CD14-positive monocyte (primary cell): Measurements from ENCODE around the gene HM13. TPM values are rescaled to one million over a fixed set of nuclear protein-coding genes. Genes with fewer than 3 reads are reported as not detected.

Experiments
- DNase-seq, 3 donors: peaks; one replicate each; pipeline ENCODE4 v3.0.0-alpha.2; 2011 to 2022
- H2AFZ ChIP-seq: 2 replicates; pipeline ENCODE4 v1.6.0; 2012; ENCODE audit warnings: mild to moderate bottlenecking, low read depth, low read length, inconsistent platforms; ENCODE audit not compliant: insufficient read depth, poor library complexity, severe bottlenecking
- H3K27ac ChIP-seq, 2 donors: 1 replicate in 1 of 2; 2 replicates in 1 of 2; pipeline ENCODE4 v1.5.1; 2012 to 2013; ENCODE audit warnings: low read length in 2 of 2, control low read depth in 1 of 2, inconsistent platforms in 1 of 2, low read depth in 1 of 2, mild to moderate bottlenecking in 1 of 2
- H3K27me3 ChIP-seq, 2 donors: one replicate each; pipeline versions ENCODE4 v1.6.0 to v1.6.1; 2011 to 2013; ENCODE audit warnings: low read length in 2 of 2; ENCODE audit not compliant: control insufficient read depth in 2 of 2, insufficient read depth in 2 of 2
- H3K36me3 ChIP-seq, 2 donors: replicated peaks in 1 of 2; 1 replicate in 1 of 2; 2 replicates in 1 of 2; pipeline versions ENCODE4 v1.5.1 to v1.6.1; 2012 to 2013; ENCODE audit warnings: low read length in 2 of 2, control low read depth in 1 of 2, inconsistent platforms in 1 of 2, mild to moderate bottlenecking in 1 of 2; ENCODE audit not compliant: insufficient read depth in 2 of 2, control insufficient read depth in 1 of 2
- H3K4me1 ChIP-seq, 2 donors: 1 replicate in 1 of 2; 2 replicates in 1 of 2; pipeline versions ENCODE4 v1.5.1 to v1.6.1; 2012 to 2013; ENCODE audit warnings: low read length in 2 of 2, control low read depth in 1 of 2, inconsistent platforms in 1 of 2, mild to moderate bottlenecking in 1 of 2, moderate library complexity in 1 of 2; ENCODE audit not compliant: insufficient read depth in 2 of 2, control insufficient read depth in 1 of 2
- H3K4me2 ChIP-seq: replicated peaks from 2 replicates; pipeline ENCODE3; 2012; ENCODE audit warnings: low read length, moderate library complexity, mild to moderate bottlenecking; ENCODE audit not compliant: poor library complexity, severe bottlenecking; ENCODE audit errors: extremely low read depth
- H3K4me3 ChIP-seq, 3 experiments: fragments of 200-600 bp in 1 of 3; sonication (generic) in 1 of 3; replicated peaks in 1 of 3; 1 replicate in 2 of 3; 2 replicates in 1 of 3; pipeline ENCODE4 v1.5.1; 2011 to 2013; ENCODE audit warnings: low read length in 3 of 3, mild to moderate bottlenecking in 3 of 3, control low read depth in 2 of 3, low read depth in 2 of 3, inconsistent platforms in 1 of 3, moderate library complexity in 1 of 3
- H3K79me2 ChIP-seq: 2 replicates; pipeline ENCODE4 v1.6.0; 2012; ENCODE audit warnings: mild to moderate bottlenecking, control low read depth, inconsistent platforms, low read length, moderate library complexity; ENCODE audit not compliant: insufficient read depth
- H3K9ac ChIP-seq: 2 replicates; pipeline ENCODE4 v1.6.0; 2017; ENCODE audit warnings: low read length, mild to moderate bottlenecking; ENCODE audit not compliant: insufficient read depth, poor library complexity, severe bottlenecking
- H3K9me3 ChIP-seq, 2 donors: replicated peaks in 1 of 2; 1 replicate in 1 of 2; 2 replicates in 1 of 2; pipeline versions ENCODE4 v1.5.1 to v1.6.1; 2012 to 2013; ENCODE audit warnings: low read length in 2 of 2, control low read depth in 1 of 2; ENCODE audit not compliant: control insufficient read depth in 1 of 2, insufficient read depth in 1 of 2
- H4K20me1 ChIP-seq: 2 replicates; pipeline ENCODE4 v1.6.0; 2012; ENCODE audit warnings: mild to moderate bottlenecking, low read length, control low read depth, moderate library complexity; ENCODE audit not compliant: insufficient read depth
- H3K27ac Mint-ChIP-seq, 7 donors: one replicate each; pipeline ENCODE4 v1.8.0; 2020; ENCODE audit warnings: mild to moderate bottlenecking in 7 of 7, mixed read lengths in 7 of 7, moderate library complexity in 6 of 7, inconsistent platforms in 2 of 7
- H3K27me3 Mint-ChIP-seq, 3 donors: one replicate each; pipeline ENCODE4 v1.8.0; 2021 to 2022; ENCODE audit warnings: low read depth in 3 of 3, mild to moderate bottlenecking in 3 of 3, mixed read lengths in 3 of 3, moderate library complexity in 3 of 3, inconsistent platforms in 1 of 3
- H3K36me3 Mint-ChIP-seq, 2 donors: one replicate each; pipeline ENCODE4 v1.8.0; 2020; ENCODE audit warnings: mixed read lengths in 2 of 2, inconsistent platforms in 1 of 2, mild to moderate bottlenecking in 1 of 2
- H3K4me1 Mint-ChIP-seq: one replicate; pipeline ENCODE4 v1.8.0; 2020; ENCODE audit warnings: mild to moderate bottlenecking, mixed read lengths
- H3K4me3 Mint-ChIP-seq, 2 donors: one replicate each; pipeline ENCODE4 v1.8.0; 2020; ENCODE audit warnings: mild to moderate bottlenecking in 2 of 2, mixed read lengths in 2 of 2, moderate library complexity in 1 of 2
- H3K9me3 Mint-ChIP-seq, 7 donors: one replicate each; pipeline ENCODE4 v1.8.0; 2020 to 2022; ENCODE audit warnings: mixed read lengths in 7 of 7, mild to moderate bottlenecking in 6 of 7, moderate library complexity in 6 of 7, inconsistent platforms in 2 of 7
- CTCF ChIP-seq: fragments of 200-600 bp; IDR thresholded peaks from one replicate; pipeline ENCODE4 v1.8.0; 2022; ENCODE audit warnings: antibody characterized with exemption, mild to moderate bottlenecking
- WGBS: methylation state at CpG from one replicate; pipeline ENCODE4 v1.1.5; 2013; ENCODE audit warnings: missing lambda C conversion rate; ENCODE audit not compliant: insufficient coverage; 5-methylcytosine and 5-hydroxymethylcytosine counted together
- intact Hi-C, 2 donors: fragments of 100-400 bp; cut with micrococcal nuclease; formaldehyde crosslinking; loops; one replicate each; pipeline versions ENCODE4 v1.15.0 to v1.15.1; 2023
- polyA plus RNA-seq, 3 donors: library from polyadenylated mRNA; depleted of rRNA in 1 of 3; unstranded in 2 of 3; stranded (reverse) in 1 of 3; fragments of 300-500 nt in 2 of 3; fragments of >200 nt in 1 of 3; fragmentation: Illumina TruSeq in 2 of 3; gene quantifications; 1 replicate in 2 of 3; 2 replicates in 1 of 3; pipeline ENCODE4 v1.2.3, GENCODE V29; 2012 to 2021

The HM13 gene
- polyA plus RNA-seq, 3 donors: 199 to 329 (median 320) TPM

GRCh38 chr20:31603822-31604566 is 89.8 kb downstream of the HM13 start:
- Histone ChIP-seq H2AFZ (no peak overlapping the region), H3K27ac (peak overlapping the region in 1 of 2 donors; percentile 45), H3K4me3 (peak overlapping the region; percentile 57 to 83 (median 60)), H3K79me2 (no peaks in the 10 kb centered on the region), H3K36me3 (no peaks in the 10 kb centered on the region), H3K27me3 (peaks cover 8 to 34% of the 10 kb centered on the region in 2 donors), H3K4me2 (peak overlapping the region; percentile 97), H3K9me3 (no peaks in the 10 kb centered on the region), H3K4me1 (peaks cover 40 to 54% of the 10 kb centered on the region in 2 donors), H4K20me1 (no peaks in the 10 kb centered on the region), H3K9ac (peak overlapping the region; percentile 63)
- no peak for TF ChIP-seq CTCF
- peak overlapping the region; percentile 83 to 95 (median 90) for H3K27ac Mint-ChIP-seq
- DNase-seq: peak; percentile 93 to 96 (median 94)
- H3K36me3 Mint-ChIP-seq: peaks cover 4 to 5% of the 10 kb centered on the region in 2 donors
- peaks cover 46% of the 10 kb centered on the region for H3K4me1 Mint-ChIP-seq
- peaks cover 0 to 11% (median 2%) of the 10 kb centered on the region in 7 donors for H3K9me3 Mint-ChIP-seq
- intact Hi-C loops: loop anchor here (2.0 to 10.0 kb wide), 2 partner anchors 31 to 511 kb away; no protein-coding TSS in a partner anchor
- H3K27me3 Mint-ChIP-seq: peaks cover 26 to 50% (median 33%) of the 10 kb centered on the region in 3 donors
- 7% methylated on average over 35 of the region's 43 CpGs for WGBS
- peak overlapping the region; percentile 95 to 97 for H3K4me3 Mint-ChIP-seq

- no peaks in the 10 kb centered on the region for H4K20me1 ChIP-seq
- H3K36me3 ChIP-seq: no peaks in the 10 kb centered on the region
- H3K27me3 ChIP-seq: peaks cover 8 to 34% of the 10 kb centered on the region in 2 donors
- H3K79me2 ChIP-seq: no peaks in the 10 kb centered on the region
- Mint-ChIP-seq H3K27ac (peak overlapping the region; percentile 83 to 95 (median 90)), H3K36me3 (peaks cover 4 to 5% of the 10 kb centered on the region in 2 donors), H3K27me3 (peaks cover 26 to 50% (median 32%) of the 10 kb centered on the region in 3 donors), H3K9me3 (peaks cover 0 to 11% (median 2%) of the 10 kb centered on the region in 7 donors), H3K4me1 (peaks cover 46% of the 10 kb centered on the region), H3K4me3 (peak overlapping the region; percentile 95 to 97)
- DNase-seq: no peak
- intact Hi-C loops: loop anchor here (2.0 to 10.0 kb wide), 2 partner anchors 32 to 510 kb away; no protein-coding TSS in a partner anchor
- 0% methylated on average over 8 of the region's 14 CpGs for WGBS
- H3K4me1 ChIP-seq: peaks cover 43 to 60% of the 10 kb centered on the region in 2 donors
- peak overlapping the region in 1 of 2 donors; percentile 45 for H3K27ac ChIP-seq
- H3K4me3 ChIP-seq: peak overlapping the region; percentile 57 to 83 (median 60)
- peak overlapping the region; percentile 97 for H3K4me2 ChIP-seq
- peak overlapping the region; percentile 63 for H3K9ac ChIP-seq
- TF ChIP-seq CTCF: no peak
- no peaks in the 10 kb centered on the region for H3K9me3 ChIP-seq
- peak overlapping the region; percentile 80 for H2AFZ ChIP-seq
Measured at GRCh38 chr20:31604567-31605030, 90.4 kb downstream of the HM13 start.
